Prostate gland (tissue), 2 donors: ENCODE results near the gene SIN3B. TPM values are rescaled to one million over a fixed set of nuclear protein-coding genes. Genes with fewer than 3 reads are reported as not detected.

Source experiments
- DNase-seq: peaks from one replicate; pipeline ENCODE4 v3.0.0-alpha.2; 2019; ENCODE audit warnings: low spot score
- H3K27ac ChIP-seq, 2 donors: fragments of 200-600 bp; sonication (generic); 2 replicates each; pipeline ENCODE4 v1.5.1; 2017 to 2019
- H3K27me3 ChIP-seq: fragments of 200-600 bp; sonication (generic); replicated peaks from 2 replicates; pipeline ENCODE4 v1.5.1; 2019; ENCODE audit not compliant: insufficient read depth
- H3K36me3 ChIP-seq, 2 donors: fragments of 200-600 bp; sonication (generic); 1 replicate in 1 of 2; 2 replicates in 1 of 2; pipeline versions ENCODE4 v1.5.1 to v1.8.1; 2017 to 2019
- H3K4me1 ChIP-seq: fragments of 200-600 bp; sonication (generic); replicated peaks from 2 replicates; pipeline ENCODE4 v1.5.1; 2019
- H3K4me3 ChIP-seq, 2 donors: fragments of 200-600 bp; sonication (generic); 2 replicates each; pipeline ENCODE4 v1.5.1; 2017 to 2019
- H3K9me3 ChIP-seq: fragments of 200-600 bp; sonication (generic); 2 replicates; pipeline ENCODE4 v1.5.1; 2017
- CTCF ChIP-seq, 4 experiments: fragments of 200-600 bp in 2 of 4; fragments of 450-650 bp in 2 of 4; sonication (generic) in 2 of 4; IDR thresholded peaks; 1 replicate in 3 of 4; 2 replicates in 1 of 4; pipeline ENCODE4 v1.5.1; 2016 to 2019; ENCODE audit warnings: antibody characterized with exemption in 4 of 4, mild to moderate bottlenecking in 2 of 4, moderate library complexity in 2 of 4
- POLR2A ChIP-seq: fragments of 450-650 bp; IDR thresholded peaks from one replicate; pipeline ENCODE4 v1.6.1; 2016; ENCODE audit warnings: antibody characterized with exemption, mild to moderate bottlenecking
- POLR2AphosphoS5 ChIP-seq: sonication (generic); formaldehyde crosslinking; IDR thresholded peaks from one replicate; pipeline ENCODE4 v1.6.1; 2017; ENCODE audit warnings: antibody characterized with exemption
- WGBS: methylation state at CpG from one replicate; pipeline ENCODE4 v1.1.5; 2018; 5-methylcytosine and 5-hydroxymethylcytosine counted together
- intact Hi-C: fragments of 100-400 bp; cut with DNase I; formaldehyde crosslinking; loops from one replicate; pipeline ENCODE4 v1.14.2; 2022
- total RNA-seq, 2 donors: library from RNA; depleted of rRNA; stranded (reverse); fragments of >200 nt; gene quantifications; one replicate each; pipeline ENCODE4 v1.1.0, GENCODE V29; 2016

The SIN3B gene
- total RNA-seq, 2 donors from 2014 or later: 37.8 to 159 TPM

- Histone ChIP-seq H3K27me3 (no peaks in the 10 kb centered on the region), H3K27ac (no peak overlapping the region), H3K9me3 (no peaks in the 10 kb centered on the region), H3K36me3 (no peaks in the 10 kb centered on the region), H3K4me3 (no peak overlapping the region), H3K4me1 (no peaks in the 10 kb centered on the region)
- WGBS: 90% methylated on average over 21 of the region's 21 CpGs
- intact Hi-C loops: no loop called here
- no peak for TF ChIP-seq POLR2A
- TF ChIP-seq CTCF (IDR thresholded peaks at IDR 0.05): no peak
- no peak for TF ChIP-seq POLR2AphosphoS5
- DNase-seq: no peak
Observed at GRCh38 chr19:16921766-16922591, 92.8 kb downstream of the SIN3B start.

- no peak overlapping the region for H3K4me3 ChIP-seq
- DNase-seq: no peak
- no peaks in the 10 kb centered on the region for H3K36me3 ChIP-seq
- WGBS: 71% methylated on average over 1 of the region's 1 CpG
- no peaks in the 10 kb centered on the region for H3K9me3 ChIP-seq
- TF ChIP-seq POLR2A (no peak), POLR2AphosphoS5 (no peak), CTCF (IDR thresholded peaks at IDR 0.05) (no peak)
- H3K27me3 ChIP-seq: no peaks in the 10 kb centered on the region
- H3K4me1 ChIP-seq: no peaks in the 10 kb centered on the region
- intact Hi-C loops: no loop called here
- no peak overlapping the region for H3K27ac ChIP-seq
Observed at GRCh38 chr19:16922592-16922934, 93.4 kb downstream of the SIN3B start.

- intact Hi-C loops: no loop called here
- 97% methylated on average over 13 of the region's 13 CpGs for WGBS
- Histone ChIP-seq H3K4me1 (no peaks in the 10 kb centered on the region), H3K27ac (no peak overlapping the region), H3K36me3 (no peaks in the 10 kb centered on the region), H3K9me3 (no peaks in the 10 kb centered on the region), H3K27me3 (no peaks in the 10 kb centered on the region), H3K4me3 (no peak overlapping the region)
- no peak for DNase-seq
- TF ChIP-seq POLR2AphosphoS5 (no peak), CTCF (IDR thresholded peaks at IDR 0.05) (no peak), POLR2A (no peak)
Observed at GRCh38 chr19:16922949-16923348, 93.8 kb downstream of the SIN3B start.

GRCh38 chr19:16927883-16928282 is 98.7 kb downstream of the SIN3B start:
- H3K27me3 ChIP-seq: no peaks in the 10 kb centered on the region
- no peak overlapping the region for H3K4me3 ChIP-seq
- H3K27ac ChIP-seq: no peak overlapping the region
- intact Hi-C loops: no loop called here
- H3K4me1 ChIP-seq: no peaks in the 10 kb centered on the region
- no peaks in the 10 kb centered on the region for H3K36me3 ChIP-seq
- H3K9me3 ChIP-seq: no peaks in the 10 kb centered on the region
- 93% methylated on average over 13 of the region's 13 CpGs for WGBS
- no peak for TF ChIP-seq POLR2AphosphoS5
- no peak for TF ChIP-seq CTCF (IDR thresholded peaks at IDR 0.05)
- no peak for DNase-seq

GRCh38 chr19:16928351-16928750 is 99.2 kb downstream of the SIN3B start:
- Histone ChIP-seq H3K9me3 (no peaks in the 10 kb centered on the region), H3K27me3 (no peaks in the 10 kb centered on the region), H3K27ac (no peak overlapping the region), H3K4me3 (no peak overlapping the region), H3K4me1 (no peaks in the 10 kb centered on the region), H3K36me3 (no peaks in the 10 kb centered on the region)
- 96% methylated on average over 2 of the region's 2 CpGs for WGBS
- no peak for DNase-seq
- intact Hi-C loops: no loop called here
- TF ChIP-seq CTCF (IDR thresholded peaks at IDR 0.05) (no peak), POLR2AphosphoS5 (no peak), POLR2A (no peak)
